ENCODE measurements around the gene ZBTB5.
"Not testable (repeated sequence)": the region's sequence is repeated elsewhere in the genome, so short reads cannot be mapped to it uniquely, and the experiment has no call there.

- TF ChIP-seq CTCF (IDR thresholded peaks at IDR 0.05; ENCODE audit: control extremely low read depth in 1 of 3, insufficient read depth in 1 of 3, low read depth in 1 of 3, low read length in 3 of 3); RXRA (IDR thresholded peaks at IDR 0.05; ENCODE audit: insufficient read depth, low read depth, low read length); E2F6 (IDR thresholded peaks at IDR 0.05); EZH2 (IDR thresholded peaks at IDR 0.05; ENCODE audit: low read depth, low read length, severe bottlenecking); JUND (IDR thresholded peaks at IDR 0.05; ENCODE audit: low read length); CHD1 (IDR thresholded peaks at IDR 0.05; ENCODE audit: low read depth, low read length); TCF12 (IDR thresholded peaks at IDR 0.05; ENCODE audit: low read depth, low read length); BRCA1 (IDR thresholded peaks at IDR 0.05; ENCODE audit: low read depth, low read length); POLR2A (IDR thresholded peaks at IDR 0.05; ENCODE audit: control extremely low read depth in 1 of 2, low read depth in 2 of 2, low read length in 2 of 2); ATF3 (IDR thresholded peaks at IDR 0.05; ENCODE audit: insufficient read depth, low read depth, low read length); GABPA (IDR thresholded peaks at IDR 0.05; ENCODE audit: borderline replicate concordance, insufficient read depth, low read length): not testable (repeated sequence)
These were observed 8.7 kb upstream of the ZBTB5 start for GRCh38 chr9:37473982-37474381.

Data from H1 (cell line).